Measurements from ENCODE around the gene MSX2.

MSX2 gene

GRCh38 chr5:174731214-174732035, 7.0 kb downstream of the MSX2 start:
- DNase-seq (ENCODE audit: low read depth in 1 of 2, low spot score in 1 of 2), result no peak
- no peak; the same call in 1 of the 2 replicates for TF ChIP-seq JUND (IDR thresholded peaks at IDR 0.05; ENCODE audit: low read depth)
- in situ Hi-C loops (cut with HindIII; ENCODE audit: low pct_unique_long_range_greater_than_20kb, low sequenced_read_pairs), result no loop called here

DNA sequence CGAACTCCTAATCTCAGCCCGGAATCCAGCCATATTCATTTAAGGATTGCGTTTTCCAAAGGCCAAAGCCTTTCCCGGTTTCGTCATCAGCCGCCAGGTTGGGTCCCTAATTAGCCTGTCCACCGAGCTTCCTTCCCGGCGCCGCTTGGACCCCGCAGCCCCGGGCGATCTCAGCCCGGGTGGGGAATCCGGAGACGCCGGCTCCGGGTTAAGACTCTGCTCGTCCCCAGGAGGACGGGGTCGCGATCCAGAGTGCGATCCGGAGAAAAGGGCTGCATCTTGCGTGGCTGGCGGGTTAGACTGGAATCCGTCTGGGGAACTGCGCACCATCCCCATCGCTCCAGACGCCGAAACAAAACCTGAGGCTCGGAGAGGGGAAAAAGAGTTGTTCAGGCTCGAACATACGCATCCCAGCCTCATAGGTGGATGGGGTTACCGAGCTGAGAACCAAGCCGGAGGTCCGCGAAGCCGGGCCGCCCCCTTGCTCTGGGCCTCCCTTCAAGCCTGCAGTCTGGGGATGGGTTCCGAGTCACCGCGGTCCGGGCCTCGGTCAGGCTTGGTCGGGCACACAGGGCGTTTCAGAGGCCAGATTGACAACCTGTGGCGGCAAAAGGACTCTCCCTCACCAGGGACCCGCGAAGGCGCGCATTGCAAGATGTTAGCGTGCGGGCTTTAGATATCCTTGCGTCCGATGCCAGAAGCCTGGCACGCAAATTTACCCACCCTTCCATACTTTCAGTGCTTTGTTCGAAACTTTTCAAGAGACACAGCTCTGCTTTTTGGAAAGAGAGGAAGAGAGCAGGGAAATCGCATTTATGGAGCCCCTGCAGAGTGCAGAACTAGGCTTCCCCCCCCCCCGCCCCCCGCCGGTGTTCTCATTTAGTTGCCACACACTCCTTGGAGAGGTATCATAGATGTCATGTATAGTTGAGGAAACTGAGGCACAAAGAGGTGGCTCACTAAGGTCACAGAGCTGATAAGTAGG, 7.9 kb downstream of the MSX2 start:
- in situ Hi-C loops (cut with HindIII; ENCODE audit: low pct_unique_long_range_greater_than_20kb, low sequenced_read_pairs), result no loop called here
- DNase-seq (ENCODE audit: low read depth in 1 of 2, low spot score in 1 of 2), result no peak
- no peak for TF ChIP-seq JUND (IDR thresholded peaks at IDR 0.05; ENCODE audit: low read depth)

GRCh38 chr5:174733091-174733690, 8.8 kb downstream of the MSX2 start:
- in situ Hi-C loops (cut with HindIII; ENCODE audit: low pct_unique_long_range_greater_than_20kb, low sequenced_read_pairs), result no loop called here
- TF ChIP-seq JUND (IDR thresholded peaks at IDR 0.05; ENCODE audit: low read depth), result no peak
- no peak for DNase-seq (ENCODE audit: low read depth in 1 of 2, low spot score in 1 of 2)

- no peak for DNase-seq (ENCODE audit: low read depth in 1 of 2, low spot score in 1 of 2)
- no peak for TF ChIP-seq JUND (IDR thresholded peaks at IDR 0.05; ENCODE audit: low read depth)
- in situ Hi-C loops (cut with HindIII; ENCODE audit: low pct_unique_long_range_greater_than_20kb, low sequenced_read_pairs), result no loop called here
These were observed 9.5 kb downstream of the MSX2 start for GRCh38 chr5:174733836-174734235.

- no peak for TF ChIP-seq JUND (IDR thresholded peaks at IDR 0.05; ENCODE audit: low read depth)
- in situ Hi-C loops (cut with HindIII; ENCODE audit: low pct_unique_long_range_greater_than_20kb, low sequenced_read_pairs), result no loop called here
- DNase-seq (ENCODE audit: low read depth in 1 of 2, low spot score in 1 of 2), result no peak
These were observed 10.5 kb downstream of the MSX2 start for GRCh38 chr5:174734571-174735497.

DNA sequence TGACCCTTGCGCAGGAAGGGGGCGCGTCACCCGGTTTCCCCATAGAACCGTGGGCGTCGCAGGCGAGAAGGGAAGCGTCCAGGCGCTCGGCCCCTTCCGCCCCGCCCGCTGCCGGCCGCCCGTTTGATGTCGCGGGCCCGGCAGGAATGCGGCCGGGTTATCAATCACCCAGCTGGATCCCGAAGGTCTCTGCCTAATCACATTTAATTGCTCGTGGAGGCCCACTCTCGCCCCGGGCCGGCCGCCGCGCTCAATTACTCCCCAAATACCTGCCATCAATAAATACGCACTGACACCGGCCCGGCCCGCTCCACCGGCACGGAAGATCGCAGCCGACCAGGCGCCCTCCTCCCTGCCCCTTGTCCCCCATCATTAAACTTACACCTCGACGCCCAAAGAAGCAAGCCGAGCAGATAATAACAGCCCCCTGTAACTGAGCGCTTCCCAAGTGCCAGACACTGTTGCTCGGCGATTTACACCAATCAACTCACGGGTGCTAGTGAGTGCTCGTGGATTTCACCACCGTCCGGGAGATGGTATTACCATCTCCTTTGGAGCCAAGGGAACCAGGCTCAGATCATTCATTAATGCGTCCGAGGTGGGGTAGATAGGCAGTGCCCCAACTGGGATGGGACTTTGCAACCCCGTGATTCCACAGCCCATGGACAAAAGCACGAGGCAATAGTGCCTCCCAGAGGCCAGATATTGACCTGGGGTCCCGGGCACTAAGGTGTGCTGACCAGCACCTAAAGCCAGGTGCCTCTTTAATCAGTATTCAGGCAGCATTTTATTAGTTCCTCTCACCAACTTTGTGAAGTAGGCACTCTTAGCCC, 11.3 kb downstream of the MSX2 start:
- peak; percentile 78 to 84 for DNase-seq (ENCODE audit: low read depth in 1 of 2, low spot score in 1 of 2)
- TF ChIP-seq JUND (IDR thresholded peaks at IDR 0.05; ENCODE audit: low read depth), result no peak
- in situ Hi-C loops (cut with HindIII; ENCODE audit: low pct_unique_long_range_greater_than_20kb, low sequenced_read_pairs), result no loop called here

GRCh38 chr5:174736331-174736721, 11.9 kb downstream of the MSX2 start:
- DNase-seq (ENCODE audit: low read depth in 1 of 2, low spot score in 1 of 2), result peak in 1 of 2 experiments; percentile 33
- TF ChIP-seq JUND (IDR thresholded peaks at IDR 0.05; ENCODE audit: low read depth), result no peak
- in situ Hi-C loops (cut with HindIII; ENCODE audit: low pct_unique_long_range_greater_than_20kb, low sequenced_read_pairs), result no loop called here

DNA sequence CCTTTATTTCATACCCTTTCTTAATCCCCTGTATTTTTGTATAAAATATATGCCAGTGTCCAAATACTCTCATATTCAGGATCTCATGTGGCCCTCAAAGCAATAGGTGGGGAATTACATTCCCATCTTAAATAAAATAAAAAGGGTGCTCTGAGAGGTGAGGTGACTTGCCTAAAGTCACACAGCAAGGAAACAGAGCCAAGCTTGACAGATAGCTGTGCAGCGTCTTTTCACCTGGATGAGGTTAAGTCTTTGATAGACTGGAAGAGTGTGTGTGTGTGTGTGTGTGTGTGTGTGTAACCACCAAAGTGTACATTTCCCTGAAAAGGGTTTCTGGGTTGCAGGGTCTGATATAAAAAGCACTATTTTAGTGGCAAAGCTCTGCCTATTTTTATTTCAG, 12.4 kb downstream of the MSX2 start:
- TF ChIP-seq JUND (IDR thresholded peaks at IDR 0.05; ENCODE audit: low read depth), result no peak
- in situ Hi-C loops (cut with HindIII; ENCODE audit: low pct_unique_long_range_greater_than_20kb, low sequenced_read_pairs), result no loop called here
- no peak for DNase-seq (ENCODE audit: low read depth in 1 of 2, low spot score in 1 of 2)

GRCh38 chr5:174737330-174737729, 12.9 kb downstream of the MSX2 start:
- in situ Hi-C loops (cut with HindIII; ENCODE audit: low pct_unique_long_range_greater_than_20kb, low sequenced_read_pairs), result no loop called here
- DNase-seq (ENCODE audit: low read depth in 1 of 2, low spot score in 1 of 2), result peak in 1 of 2 experiments; percentile 74
- TF ChIP-seq JUND (IDR thresholded peaks at IDR 0.05; ENCODE audit: low read depth), result no peak

- no peak for TF ChIP-seq JUND (IDR thresholded peaks at IDR 0.05; ENCODE audit: low read depth)
- no peak for DNase-seq (ENCODE audit: low read depth in 1 of 2, low spot score in 1 of 2)
- in situ Hi-C loops (cut with HindIII; ENCODE audit: low pct_unique_long_range_greater_than_20kb, low sequenced_read_pairs), result no loop called here
These were observed 17.0 kb downstream of the MSX2 start for GRCh38 chr5:174741352-174741751.

DNA sequence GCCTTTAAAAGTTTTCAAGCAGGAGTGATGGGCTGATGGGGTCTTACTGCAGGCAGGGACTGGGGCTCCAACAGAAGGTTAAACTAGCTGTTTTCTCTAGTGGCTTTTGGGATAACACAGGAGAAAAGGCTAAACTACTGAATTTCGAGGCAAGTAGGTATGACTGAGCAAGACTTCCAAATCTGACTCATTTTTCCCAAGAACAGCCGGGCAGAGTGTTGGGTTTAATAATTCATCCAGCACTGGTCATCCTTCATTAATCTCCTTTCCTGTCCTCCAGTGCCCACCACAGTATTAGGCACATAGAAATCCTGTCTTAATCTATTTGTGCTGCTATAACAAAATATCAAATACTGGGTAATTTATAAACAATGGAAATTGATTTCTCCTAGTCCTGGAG, 20.5 kb downstream of the MSX2 start:
- in situ Hi-C loops (cut with HindIII; ENCODE audit: low pct_unique_long_range_greater_than_20kb, low sequenced_read_pairs), result no loop called here
- DNase-seq (ENCODE audit: low read depth in 1 of 2, low spot score in 1 of 2), result no peak
- TF ChIP-seq JUND (IDR thresholded peaks at IDR 0.05; ENCODE audit: low read depth), result no peak
